A549 (cell line): ENCODE results near the gene CPB2.

ENCODE experiments used
- ATOH8 ChIP-seq: fragments of 250-450 bp; sonication (Bioruptor Pico); IDR thresholded peaks from 2 replicates; pipeline ENCODE4 v1.5.0; 2020; ENCODE audit warnings: low read depth, mild to moderate bottlenecking, moderate library complexity
- CEBPB ChIP-seq, 2 experiments: fragments of >200 bp in 1 of 2; sonication (Bioruptor Twin) in 1 of 2; formaldehyde crosslinking in 1 of 2; IDR thresholded peaks; 2 replicates each; pipeline ENCODE4 v1.6.1; 2012 to 2016
- CTCF ChIP-seq: fragments of >200 bp; sonication (Bioruptor Twin); formaldehyde crosslinking; IDR thresholded peaks from 3 replicates; pipeline ENCODE4 v1.5.1; 2016
- EP300 ChIP-seq, 2 experiments: fragments of >200 bp; sonication (Bioruptor Twin); formaldehyde crosslinking; IDR thresholded peaks; 2 replicates in 1 of 2; 3 replicates in 1 of 2; pipeline ENCODE4 v1.6.1; 2016 to 2017
- MAZ ChIP-seq: fragments of 150-350 bp; IDR thresholded peaks from 2 replicates; pipeline ENCODE4 v1.6.1; 2014; ENCODE audit warnings: antibody characterized with exemption, low read depth, low read length, borderline replicate concordance
- POLR2A ChIP-seq: IDR thresholded peaks from 2 replicates; pipeline ENCODE4 v1.6.1; 2012; ENCODE audit warnings: mild to moderate bottlenecking, low read length
- RFX5 ChIP-seq: fragments of 450-650 bp; IDR thresholded peaks from 2 replicates; pipeline ENCODE4 v1.7.1; 2014; ENCODE audit warnings: antibody characterized with exemption, mild to moderate bottlenecking, moderate library complexity
- SMC3 ChIP-seq: fragments of >200 bp; sonication (Bioruptor Twin); formaldehyde crosslinking; IDR thresholded peaks from 3 replicates; pipeline ENCODE4 v1.6.1; 2018; ENCODE audit warnings: inconsistent platforms
- TP53 ChIP-seq: fragments of 250-450 bp; sonication (Bioruptor Pico); IDR thresholded peaks from 2 replicates; pipeline ENCODE4 v1.5.0; 2021; ENCODE audit warnings: mild to moderate bottlenecking, moderate library complexity
- USF2 ChIP-seq: fragments of 450-650 bp; IDR thresholded peaks from 2 replicates; pipeline ENCODE4 v1.6.1; 2014; ENCODE audit warnings: antibody characterized with exemption
- ZC3H11A ChIP-seq: fragments of 450-650 bp; IDR thresholded peaks from 2 replicates; pipeline ENCODE4 v1.6.1; 2014; ENCODE audit warnings: antibody characterized with exemption, mild to moderate bottlenecking
- ZFP36 ChIP-seq: fragments of 450-650 bp; IDR thresholded peaks from 2 replicates; pipeline ENCODE4 v1.6.1; 2014; ENCODE audit warnings: borderline replicate concordance; ENCODE audit not compliant: partially characterized antibody
- ZSCAN20 ChIP-seq: fragments of 250-450 bp; sonication (Bioruptor Pico); IDR thresholded peaks from 2 replicates; pipeline ENCODE4 v1.8.0; 2022; ENCODE audit warnings: mild to moderate bottlenecking, moderate library complexity

GRCh38 chr13:46085737-46086136 lies 19.1 kb downstream of the CPB2 start:
- TF ChIP-seq RFX5 (no peak), CTCF (no peak), ZFP36 (no peak), CEBPB (IDR thresholded peaks at IDR 0.05) (no peak), ATOH8 (CRISPR knock-in tag) (no peak), MAZ (no peak), USF2 (no peak), ZC3H11A (no peak), SMC3 (no peak), EP300 (IDR thresholded peaks at IDR 0.05) (no peak), POLR2A (no peak), TP53 (CRISPR knock-in tag) (no peak), ZSCAN20 (no peak)
